AG04449 (cell line): Measurements from ENCODE around the gene PI4K2A.

Experiments
- CTCF ChIA-PET: fragments of 350-600 bp; formaldehyde crosslinking; extraction: SDS; loops from one replicate; lab custom pipeline; 2021; ENCODE audit warnings: antibody characterized with exemption; lab: Yijun Ruan, JAX
- POLR2A ChIA-PET: fragments of 400-600, 350-600 bp; formaldehyde crosslinking; extraction: SDS; loops from one replicate; lab custom pipeline; 2020; ENCODE audit warnings: antibody characterized with exemption, inconsistent platforms; lab: Yijun Ruan, JAX
- DNase-seq: peaks from one replicate; pipeline ENCODE4 v3.0.0-alpha.2; 2010; ENCODE audit warnings: low read depth, low spot score
- H3K4me3 ChIP-seq: 2 replicates; pipeline ENCODE4 v1.5.1; 2011; ENCODE audit warnings: low read depth, mild to moderate bottlenecking, control low read depth, low read length
- CTCF ChIP-seq: IDR thresholded peaks from one replicate; pipeline ENCODE4 v1.5.1; 2011; ENCODE audit warnings: mild to moderate bottlenecking, moderate library complexity, low read length, control low read depth, inconsistent platforms; ENCODE audit not compliant: insufficient read depth; ENCODE audit errors: missing control alignments

PI4K2A gene

GRCh38 chr10:97708167-97708566 is 67.7 kb downstream of the PI4K2A start:
- no peak for TF ChIP-seq CTCF
- no peak overlapping the region for H3K4me3 ChIP-seq
- ChIA-PET POLR2A (interaction anchor here (0.5 to 1.4 kb wide), 2 partner anchors 16 to 19 kb away, joined by 3 read pairs; no protein-coding TSS in a partner anchor), CTCF (interaction anchor here (2.1 to 21.1 kb wide), 6 partner anchors 10 to 30 kb away, joined by 27 to 664 read pairs (median 80); partner anchors contain the start of genes AVPI1 and ZFYVE27)
- DNase-seq = no peak

- peak; percentile 73 for DNase-seq
- TF ChIP-seq CTCF = peak; percentile 76
- ChIA-PET POLR2A (interaction anchor here (0.7 to 1.4 kb wide), 7 partner anchors 12 to 68 kb away, joined by 3 to 8 read pairs (median 4); partner anchors contain the start of genes AVPI1 and PI4K2A), CTCF (interaction anchor here (0.6 to 21.1 kb wide), 19 partner anchors 6 to 67 kb away, joined by 3 to 664 read pairs (median 6); partner anchors contain the start of genes AVPI1 and ZFYVE27)
- H3K4me3 ChIP-seq = no peak overlapping the region
Observed at GRCh38 chr10:97708976-97709946, 68.8 kb downstream of the PI4K2A start.

DNA sequence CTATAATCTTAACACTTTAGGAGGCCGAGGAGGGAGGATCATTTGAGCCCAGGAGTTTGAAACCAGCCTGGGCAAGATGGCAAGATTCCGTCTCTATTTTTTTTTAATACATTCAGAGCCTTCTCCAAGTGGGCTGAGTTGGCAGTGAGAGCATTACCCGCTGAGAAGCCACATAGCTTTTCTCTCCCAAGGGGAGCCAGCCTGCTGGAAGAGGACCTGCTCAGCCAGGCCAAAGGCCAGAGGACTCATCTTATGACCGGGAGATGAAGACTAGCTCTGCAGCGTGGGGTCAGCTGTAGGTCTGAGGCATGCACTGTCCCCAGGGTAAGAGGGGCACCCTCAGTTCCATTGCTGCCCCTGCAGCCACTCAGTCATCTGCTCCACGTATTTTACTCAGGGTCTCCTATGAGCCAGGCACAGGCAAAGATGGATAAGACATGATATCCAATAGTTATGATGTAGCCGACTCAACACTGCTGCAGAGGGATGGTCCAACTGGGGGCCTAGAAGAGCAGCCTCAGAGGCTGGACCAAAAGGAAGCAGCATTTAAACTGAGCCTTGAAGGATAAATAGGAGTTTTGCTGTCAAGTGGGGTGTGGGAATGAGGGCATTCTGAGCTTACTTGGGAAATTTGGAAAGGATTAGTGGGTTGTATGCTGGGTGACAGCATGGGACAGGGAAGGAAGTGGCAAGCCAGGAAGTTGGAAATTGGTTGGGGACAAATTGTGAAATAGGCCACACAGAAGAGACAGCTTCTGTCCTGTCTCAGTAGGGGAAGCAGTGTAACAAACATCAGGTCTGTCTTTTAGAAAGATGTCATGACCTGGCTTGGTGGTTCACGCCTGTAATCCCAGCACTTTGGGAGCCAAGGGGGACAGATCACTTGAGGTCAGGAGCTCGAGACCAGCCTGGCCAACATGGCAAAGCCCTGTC is 71.4 kb downstream of the PI4K2A start:
- CTCF ChIA-PET = interaction anchor here (1.2 to 21.1 kb wide), 6 partner anchors 8 to 34 kb away, joined by 6 to 664 read pairs (median 132); partner anchors contain the start of genes AVPI1 and ZFYVE27

GRCh38 chr10:97713339-97713825 is 72.9 kb downstream of the PI4K2A start, which contains the start of gene MARVELD1:
Gene MARVELD1, plus strand, starts transcription at chr10:97713730. Its CDS starts 147 bp downstream, at chr10:97713877.
- H3K4me3 ChIP-seq = peak within 1 kb of the TSS; percentile 69
- DNase-seq = no peak
- POLR2A ChIA-PET = interaction anchor here (0.6 to 3.6 kb wide), 5 partner anchors 9 to 117 kb away, joined by 3 to 46 read pairs (median 7); partner anchors contain the start of genes AVPI1 and ZFYVE27
- no peak for TF ChIP-seq CTCF
- CTCF ChIA-PET = interaction anchor here (0.7 to 21.1 kb wide), 7 partner anchors 10 to 140 kb away, joined by 3 to 664 read pairs (median 117); partner anchors contain the start of genes ANKRD2, AVPI1 and ZFYVE27

More for the DNA sequence above, 71.4 kb downstream of the PI4K2A start:
- POLR2A ChIA-PET = interaction anchor here (3.6 kb wide), 1 partner anchor 24 kb away, joined by 46 read pairs; the partner anchor contains the start of gene AVPI1
- DNase-seq = no peak
- no peak for TF ChIP-seq CTCF
- H3K4me3 ChIP-seq = no peak overlapping the region

- CTCF ChIA-PET = interaction anchor here (0.7 to 21.1 kb wide), 7 partner anchors 10 to 141 kb away, joined by 3 to 664 read pairs (median 117); partner anchors contain the start of genes ANKRD2, AVPI1 and ZFYVE27
- TF ChIP-seq CTCF = peak; percentile 33
Observed at GRCh38 chr10:97713826-97714400, 73.4 kb downstream of the PI4K2A start.

More at GRCh38 chr10:97713826-97714400, 73.4 kb downstream of the PI4K2A start:
- peak overlapping the region; percentile 69 for H3K4me3 ChIP-seq
- DNase-seq = no peak
- POLR2A ChIA-PET = interaction anchor here (0.7 to 3.6 kb wide), 4 partner anchors 10 to 26 kb away, joined by 3 to 46 read pairs (median 23); partner anchors contain the start of genes AVPI1 and ZFYVE27
